ENCODE measurements around the gene USP17L26. TPM values are rescaled to one million over a fixed set of nuclear protein-coding genes. Genes with fewer than 3 reads are reported as not detected.
"Not testable (repeated sequence)": the region's sequence is repeated elsewhere in the genome, so short reads cannot be mapped to it uniquely, and the experiment has no call there.

The USP17L26 gene
- not detected for total RNA-seq

- not testable (repeated sequence) for ATAC-seq (ENCODE audit: low FRiP score)
These were observed at the start of gene USP17L26 for GRCh38 chr4:9334358-9334757. TSS of gene USP17L26 (plus strand) at chr4:9334658. CDS start at chr4:9334658, 0 bp downstream.

GRCh38 chr4:9324191-9324590 is 10.3 kb upstream of the USP17L26 start:
- DNase-seq (ENCODE audit: low spot score); ATAC-seq (ENCODE audit: low FRiP score): not testable (repeated sequence)

More at GRCh38 chr4:9334358-9334757, at the start of gene USP17L26:
- not testable (repeated sequence) for DNase-seq (ENCODE audit: low spot score)

GRCh38 chr4:9324865-9325264 is 9.6 kb upstream of the USP17L26 start, which contains the start of gene USP17L24:
TSS of gene USP17L24 (plus strand) at chr4:9325165. CDS start at chr4:9325165, 0 bp downstream.
- ATAC-seq (ENCODE audit: low FRiP score); DNase-seq (ENCODE audit: low spot score): not testable (repeated sequence)

GRCh38 chr4:9329611-9330010 is 4.8 kb upstream of the USP17L26 start, which contains the start of gene USP17L25:
TSS of gene USP17L25 (plus strand) at chr4:9329911. CDS start at chr4:9329911, 0 bp downstream.
- DNase-seq (ENCODE audit: low spot score); ATAC-seq (ENCODE audit: low FRiP score): not testable (repeated sequence)

GRCh38 chr4:9339103-9339502 is 4.6 kb downstream of the USP17L26 start, which contains the start of gene USP17L5:
TSS of gene USP17L5 (plus strand) at chr4:9339403. CDS start at chr4:9339403, 0 bp downstream.
- ATAC-seq (ENCODE audit: low FRiP score); DNase-seq (ENCODE audit: low spot score): not testable (repeated sequence)

GRCh38 chr4:9343848-9344247 is 9.4 kb downstream of the USP17L26 start, which contains the start of gene USP17L27:
TSS of gene USP17L27 (plus strand) at chr4:9344148. CDS start at chr4:9344148, 0 bp downstream.
- not testable (repeated sequence) for ATAC-seq (ENCODE audit: low FRiP score); DNase-seq (ENCODE audit: low spot score)

- not testable (repeated sequence) for DNase-seq (ENCODE audit: low spot score); ATAC-seq (ENCODE audit: low FRiP score)
These were observed 14.1 kb downstream of the USP17L26 start, which contains the start of gene USP17L28 for GRCh38 chr4:9348593-9348992. TSS of gene USP17L28 (plus strand) at chr4:9348893. CDS start at chr4:9348893, 0 bp downstream.

- ATAC-seq (ENCODE audit: low FRiP score); DNase-seq (ENCODE audit: low spot score): not testable (repeated sequence)
These were observed 16.4 kb downstream of the USP17L26 start for GRCh38 chr4:9350866-9351265.

- not testable (repeated sequence) for ATAC-seq (ENCODE audit: low FRiP score); DNase-seq (ENCODE audit: low spot score)
These were observed 18.9 kb downstream of the USP17L26 start, which contains the start of gene USP17L29 for GRCh38 chr4:9353338-9353737. TSS of gene USP17L29 (plus strand) at chr4:9353638. CDS start at chr4:9353638, 0 bp downstream.

- DNase-seq (ENCODE audit: low spot score); ATAC-seq (ENCODE audit: low FRiP score): not testable (repeated sequence)
These were observed 28.4 kb downstream of the USP17L26 start, which contains the start of gene USP17L30 for GRCh38 chr4:9362829-9363228. TSS of gene USP17L30 (plus strand) at chr4:9363129. CDS start at chr4:9363129, 0 bp downstream.

- not testable (repeated sequence) for ATAC-seq (ENCODE audit: low FRiP score)
These were observed 45.4 kb downstream of the USP17L26 start for GRCh38 chr4:9379881-9380280.

GRCh38 chr4:9381012-9381534 is 46.6 kb downstream of the USP17L26 start:
- DNase-seq (ENCODE audit: low spot score), result peak; percentile 22
- ATAC-seq (ENCODE audit: low FRiP score), result not testable (repeated sequence)

More at GRCh38 chr4:9379881-9380280, 45.4 kb downstream of the USP17L26 start:
- DNase-seq (ENCODE audit: low spot score), result not testable (repeated sequence)

- no peak for DNase-seq (ENCODE audit: low spot score)
- no peak for TF ChIP-seq CTCF (IDR thresholded peaks at IDR 0.05)
- no peak for ATAC-seq (ENCODE audit: low FRiP score)
These were observed 49.7 kb downstream of the USP17L26 start for GRCh38 chr4:9384126-9384525.

Other genes with a start within 250 kb of the USP17L26 start
- gene FAM90A26, start 164.2 kb upstream of the USP17L26 start, total RNA-seq, result not detected
- not detected for gene USP17L10, start 124.0 kb upstream of the USP17L26 start, total RNA-seq
- not detected for gene USP17L11, start 119.3 kb upstream of the USP17L26 start, total RNA-seq
- not detected for gene USP17L12, start 114.5 kb upstream of the USP17L26 start, total RNA-seq
- gene USP17L13, start 109.8 kb upstream of the USP17L26 start, total RNA-seq, result not detected
- not detected for gene USP17L15, start 100.3 kb upstream of the USP17L26 start, total RNA-seq
- not detected for gene USP17L17, start 90.8 kb upstream of the USP17L26 start, total RNA-seq
- not detected for gene USP17L18, start 86.0 kb upstream of the USP17L26 start, total RNA-seq
- gene USP17L19, start 81.3 kb upstream of the USP17L26 start, total RNA-seq, result not detected
- gene USP17L20, start 76.5 kb upstream of the USP17L26 start, total RNA-seq, result not detected
- not detected for gene USP17L21, start 71.8 kb upstream of the USP17L26 start, total RNA-seq
- gene USP17L22, start 67.0 kb upstream of the USP17L26 start, total RNA-seq, result not detected
- gene USP17L24, start 9.5 kb upstream of the USP17L26 start, total RNA-seq, result not detected
- not detected for gene USP17L25, start 4.7 kb upstream of the USP17L26 start, total RNA-seq
- not detected for gene USP17L5, start 4.7 kb downstream of the USP17L26 start, total RNA-seq
- gene USP17L27, start 9.5 kb downstream of the USP17L26 start, total RNA-seq, result not detected
- not detected for gene USP17L28, start 14.2 kb downstream of the USP17L26 start, total RNA-seq
- gene USP17L29, start 19.0 kb downstream of the USP17L26 start, total RNA-seq, result not detected
- not detected for gene USP17L30, start 28.5 kb downstream of the USP17L26 start, total RNA-seq
- gene DEFB131A, start 109.8 kb downstream of the USP17L26 start, total RNA-seq, result not detected